GM12873 (cell line): ENCODE results near the gene GOLGA2.

Source experiments
- CTCF ChIP-seq: IDR thresholded peaks from 2 replicates; pipeline ENCODE4 v1.5.1; 2012; ENCODE audit warnings: low read depth, mild to moderate bottlenecking, moderate library complexity, low read length, control low read depth; ENCODE audit not compliant: insufficient read depth; ENCODE audit errors: missing control alignments

GOLGA2 gene

DNA sequence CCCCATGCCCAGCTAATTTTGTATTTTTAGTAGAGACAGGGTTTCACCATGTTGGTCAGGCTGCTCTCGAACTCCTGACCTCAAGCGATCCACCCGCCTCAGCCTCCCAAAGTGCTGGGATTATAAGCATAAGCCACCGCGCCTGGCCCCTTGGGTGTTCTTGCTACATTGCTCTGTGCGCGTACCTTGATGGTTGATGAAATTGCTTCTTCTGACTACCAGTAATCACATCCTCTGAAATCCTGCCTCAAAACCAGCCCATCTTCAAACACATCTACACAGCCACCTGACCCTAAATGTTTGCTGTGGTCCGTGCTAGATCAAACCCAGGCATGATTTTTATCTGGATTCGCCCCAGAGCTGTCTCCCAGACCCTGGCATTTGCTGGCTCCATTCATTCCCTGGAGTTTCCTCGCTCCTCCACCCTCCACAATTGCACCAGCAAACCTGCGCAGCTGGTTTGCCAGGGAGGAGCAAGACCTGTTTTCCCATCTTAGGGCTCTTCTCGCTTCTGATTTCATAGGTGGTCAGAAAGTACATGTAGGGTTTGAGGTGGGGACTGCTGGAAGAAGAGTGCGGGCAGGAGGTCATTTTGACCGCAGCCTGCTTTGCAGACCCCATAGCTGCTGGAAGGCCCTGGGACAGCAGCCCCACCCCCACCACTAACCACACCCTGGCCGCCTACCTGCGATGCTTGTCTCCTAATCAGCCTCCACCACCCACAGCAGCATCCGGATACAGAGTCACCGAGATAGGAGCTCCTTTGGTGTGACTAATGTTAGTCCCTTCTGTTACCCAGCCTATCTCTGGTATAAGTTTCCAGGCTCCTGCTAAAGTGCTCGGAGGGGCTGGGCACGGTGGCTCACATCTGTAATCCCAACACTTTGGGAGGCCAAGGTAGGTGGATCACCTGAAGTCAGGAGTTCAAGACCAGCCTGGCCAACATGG, 23.0 kb upstream of the GOLGA2 start:
- TF ChIP-seq CTCF, result no peak

GRCh38 chr9:128297221-128297773, 21.5 kb upstream of the GOLGA2 start:
- TF ChIP-seq CTCF, result no peak

DNA sequence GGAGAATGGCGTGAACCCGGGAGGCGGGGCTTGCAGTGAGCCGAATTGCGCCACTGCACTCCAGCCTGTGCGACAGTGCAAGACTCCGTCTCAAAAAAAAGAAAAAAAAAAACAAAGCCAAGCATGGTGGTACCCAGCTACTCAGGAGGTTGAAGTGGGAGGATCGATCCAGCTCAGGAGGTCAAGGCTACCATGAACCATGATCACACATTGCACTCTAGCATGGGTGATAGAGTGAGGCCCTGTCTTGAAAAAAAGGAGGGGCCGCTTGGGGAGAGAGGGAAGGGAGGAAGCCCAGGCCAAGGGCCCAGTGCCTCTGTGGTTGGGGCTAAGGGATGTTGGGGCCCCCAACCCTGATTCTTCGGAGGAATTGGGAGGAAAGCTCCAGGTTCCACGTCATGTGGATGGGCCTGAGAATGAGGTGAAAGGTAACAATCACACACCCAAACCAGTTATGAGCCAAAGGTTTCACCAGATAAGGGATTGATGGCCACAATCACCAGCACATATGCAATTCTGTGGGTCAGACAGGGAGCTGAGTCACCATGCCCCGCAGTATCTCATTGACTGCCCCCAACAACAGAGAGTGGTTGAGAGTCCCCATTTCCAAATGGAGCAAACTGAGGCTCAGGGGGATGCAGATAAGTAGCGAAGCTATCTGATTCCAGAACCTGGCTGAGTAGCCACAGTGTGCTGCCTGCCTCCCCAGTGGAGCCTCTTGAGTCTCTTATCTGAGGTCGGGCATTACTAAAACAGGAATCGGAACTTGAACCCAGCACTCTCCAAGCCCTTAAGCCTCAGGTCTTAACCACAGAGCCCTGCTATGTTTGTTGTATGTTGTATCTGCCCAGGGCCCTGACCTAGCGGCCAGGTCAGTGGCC, 20.8 kb upstream of the GOLGA2 start:
- no peak for TF ChIP-seq CTCF

DNA sequence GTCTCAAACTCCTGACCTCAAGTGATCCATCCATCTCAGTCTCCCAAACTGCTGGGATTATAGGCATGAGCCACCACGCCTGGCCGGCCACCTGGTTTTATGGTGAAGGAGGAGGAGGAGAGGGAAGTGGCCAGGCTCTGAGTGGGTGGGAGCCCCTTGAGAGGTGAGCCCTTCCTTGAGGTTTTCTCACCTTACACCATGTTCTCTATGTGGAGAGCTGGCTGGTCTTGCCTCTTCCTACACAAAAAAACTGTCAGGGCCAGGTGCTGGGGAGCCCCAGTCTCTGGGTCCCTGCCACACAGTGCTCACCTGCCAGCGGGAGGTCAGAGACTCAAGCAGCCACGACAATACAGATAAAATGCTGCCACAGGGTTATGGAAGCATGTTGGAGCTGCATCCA, 18.3 kb upstream of the GOLGA2 start:
- TF ChIP-seq CTCF, result no peak

DNA sequence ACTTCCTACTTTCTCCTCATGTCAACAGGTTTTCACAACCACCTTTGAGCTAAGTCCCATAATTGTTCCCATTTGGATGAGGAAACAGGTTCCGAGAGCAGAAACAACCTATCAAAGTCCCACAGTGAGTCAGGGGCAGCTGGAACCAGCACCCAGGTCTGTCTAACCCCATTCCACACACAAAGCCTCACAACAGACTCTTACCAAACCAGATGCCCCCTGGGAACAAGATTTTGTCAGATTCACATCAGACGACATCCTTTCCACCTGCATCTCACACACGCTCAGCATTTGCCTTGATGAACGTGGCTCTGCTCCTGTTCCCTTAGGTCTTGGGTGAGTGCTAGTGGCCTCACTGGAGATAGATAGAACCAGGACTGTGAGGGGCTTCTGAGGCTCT, 17.3 kb upstream of the GOLGA2 start:
- no peak for TF ChIP-seq CTCF

GRCh38 chr9:128292009-128292408, 16.2 kb upstream of the GOLGA2 start:
- no peak for TF ChIP-seq CTCF
